GM21367 (cell line): ENCODE results near the gene ERCC1.

Experiments used
- ATAC-seq: cut with Tn5 transposase; IDR thresholded peaks from one replicate; pipeline ENCODE4 v1.9.1; 2021; ENCODE audit not compliant: unreplicated experiment

The ERCC1 gene

DNA sequence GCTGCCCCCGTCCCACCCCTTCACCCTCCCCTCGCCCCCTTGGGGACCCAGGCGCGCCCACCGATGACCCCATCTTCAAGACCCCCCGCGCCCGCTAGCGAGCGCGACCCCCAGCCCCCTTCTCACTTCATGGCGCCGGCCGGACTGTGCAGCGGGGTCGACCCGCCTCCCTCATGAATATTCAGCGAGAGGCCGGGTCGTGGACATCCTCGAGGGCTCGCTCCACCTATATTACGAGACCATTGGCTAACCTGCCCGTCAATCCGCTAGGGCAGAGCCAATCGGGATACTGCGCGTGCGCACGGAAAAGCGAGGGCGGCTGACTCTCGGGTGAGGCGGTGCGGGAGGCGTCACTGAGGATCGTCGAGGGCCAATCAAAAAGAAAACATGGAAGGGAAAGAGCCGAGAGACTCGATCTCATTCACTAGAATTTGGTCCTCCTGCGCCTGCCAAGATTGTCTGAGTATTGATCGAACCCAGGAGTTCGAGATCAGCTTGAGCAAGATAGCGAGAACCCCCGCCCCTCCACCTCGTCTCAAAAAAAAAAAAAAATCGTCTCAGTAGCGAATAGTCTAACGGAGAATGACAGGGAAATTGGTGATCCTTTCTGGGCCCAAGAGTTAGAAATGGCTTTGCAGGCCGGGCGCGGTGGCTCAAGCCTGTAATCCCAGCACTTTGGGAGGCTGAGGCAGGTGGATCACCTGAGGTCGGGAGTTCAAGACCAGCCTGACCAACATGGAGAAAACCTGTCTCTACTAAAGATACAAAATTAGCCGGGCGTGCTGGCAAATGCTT lies 53.1 kb downstream of the ERCC1 start, which contains the start of gene ERCC2:
ERCC2 (minus strand) TSS at position 164 of the 795 bp plus-strand sequence; CDS start at position 131, 33 bp downstream.
- ATAC-seq: peak; percentile 78

DNA sequence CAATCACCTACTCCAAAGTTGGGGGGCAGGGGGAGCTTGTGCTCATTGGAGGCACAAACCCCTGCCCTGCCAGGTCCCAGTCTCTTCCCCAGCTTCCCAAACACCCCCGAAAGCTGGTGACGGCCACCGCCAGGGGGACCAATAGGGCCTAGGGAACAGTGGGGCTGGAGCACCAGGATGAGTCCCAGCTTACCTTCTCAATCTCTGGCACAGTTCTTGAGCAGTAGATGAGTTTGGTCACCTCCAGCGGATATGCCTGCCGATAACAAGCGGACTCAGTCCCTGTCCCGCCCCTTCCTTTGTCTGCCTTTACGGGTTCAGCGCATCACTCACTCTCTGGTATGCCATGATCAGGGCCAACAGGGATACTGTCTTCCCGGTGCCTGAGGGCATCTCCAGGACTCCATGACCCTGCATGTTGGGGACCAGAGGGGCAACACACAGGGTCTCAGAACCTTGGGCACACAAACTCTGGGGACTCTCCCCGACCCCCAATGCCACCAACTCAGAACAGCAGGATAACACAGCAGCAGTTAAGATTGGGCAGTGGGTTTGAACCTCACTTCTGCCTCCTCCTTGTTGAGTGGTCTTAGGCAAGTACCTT lies 54.9 kb downstream of the ERCC1 start:
- ATAC-seq: no peak

DNA sequence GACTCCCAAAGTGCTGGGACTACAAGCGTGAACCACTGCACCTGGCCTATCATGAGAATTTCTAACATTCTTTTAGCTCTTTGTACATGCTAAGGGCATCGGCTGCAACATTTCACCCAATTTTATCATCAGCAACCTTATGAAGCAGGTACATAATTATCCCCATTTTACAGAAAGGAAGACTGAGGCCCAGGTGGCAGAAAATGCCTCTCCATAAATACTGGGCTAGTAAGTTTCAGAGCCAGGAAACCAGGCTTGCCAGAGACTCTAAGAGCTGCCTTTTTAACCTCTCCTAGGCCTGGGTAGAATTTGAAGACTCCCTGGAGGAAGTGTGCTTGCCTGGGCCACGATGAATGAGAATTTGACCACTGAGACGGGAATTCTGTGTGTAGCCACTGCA lies 55.6 kb downstream of the ERCC1 start:
- ATAC-seq: no peak

DNA sequence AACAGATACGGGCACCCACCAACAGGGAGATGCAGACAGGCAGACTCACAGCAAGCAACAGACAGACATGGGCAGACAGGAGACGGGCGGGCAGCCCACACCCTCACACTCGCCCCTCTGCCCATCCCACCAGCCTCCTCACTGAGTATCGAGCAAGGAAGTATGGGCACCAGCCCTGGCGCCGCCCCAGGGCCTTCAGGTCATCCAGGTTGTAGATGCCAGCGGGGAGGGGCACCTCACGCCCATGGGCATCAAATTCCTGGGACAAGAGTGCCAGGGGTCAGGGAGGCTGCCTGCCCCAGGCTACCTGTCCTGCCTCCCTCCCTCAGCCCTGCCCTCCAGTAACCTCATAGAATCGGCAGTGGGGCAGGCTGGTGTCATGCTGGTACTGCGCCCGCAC lies 59.0 kb downstream of the ERCC1 start:
- no peak for ATAC-seq

DNA sequence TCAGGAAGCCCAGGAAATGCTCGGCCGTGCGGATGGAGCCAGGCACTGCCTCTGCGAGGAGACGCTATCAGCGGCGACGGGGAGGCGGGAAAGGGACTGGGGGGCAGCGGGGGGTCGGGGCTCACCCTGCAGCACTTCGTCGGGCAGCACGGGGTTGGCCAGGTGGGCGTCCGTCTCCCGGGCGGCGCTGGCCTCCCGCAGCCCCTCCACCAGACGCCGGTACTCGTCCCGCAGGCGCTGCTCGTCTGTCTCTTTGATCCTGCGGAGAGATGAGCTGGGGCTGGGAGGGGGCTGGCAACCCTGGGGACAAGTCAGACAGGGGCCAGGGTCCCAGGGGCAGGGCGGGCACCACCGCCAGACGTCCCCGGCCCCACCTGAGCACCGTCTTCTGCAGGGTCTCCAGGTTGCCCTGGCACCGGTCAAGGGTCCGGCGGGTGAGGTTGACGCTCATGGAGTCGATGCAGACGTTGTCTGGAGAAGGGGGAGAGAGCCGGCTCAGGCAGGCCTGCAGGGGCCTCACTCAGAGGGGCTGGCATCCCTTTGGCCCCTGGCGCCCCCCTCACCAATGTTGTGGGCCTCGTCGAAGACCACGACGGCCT lies 59.8 kb downstream of the ERCC1 start:
- ATAC-seq: no peak

DNA sequence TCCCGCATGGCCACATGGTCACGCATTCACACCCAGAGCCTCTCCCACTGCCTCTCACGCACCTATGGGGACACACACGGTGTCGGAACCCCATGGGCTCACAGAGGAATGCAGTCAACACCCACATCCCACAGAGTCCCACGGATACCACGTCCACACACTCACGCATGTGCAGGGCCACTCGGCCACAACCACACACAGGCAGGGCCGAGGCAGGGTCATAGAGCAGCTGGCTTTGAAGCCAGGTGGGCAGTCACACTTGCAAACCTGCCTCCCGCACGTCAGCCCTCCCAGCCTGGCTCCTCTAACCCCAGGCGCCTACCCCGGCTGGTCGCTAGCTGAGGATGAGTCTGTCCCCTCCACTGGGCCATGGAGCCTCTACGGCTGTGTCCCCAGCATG lies 61.4 kb downstream of the ERCC1 start:
- no peak for ATAC-seq

DNA sequence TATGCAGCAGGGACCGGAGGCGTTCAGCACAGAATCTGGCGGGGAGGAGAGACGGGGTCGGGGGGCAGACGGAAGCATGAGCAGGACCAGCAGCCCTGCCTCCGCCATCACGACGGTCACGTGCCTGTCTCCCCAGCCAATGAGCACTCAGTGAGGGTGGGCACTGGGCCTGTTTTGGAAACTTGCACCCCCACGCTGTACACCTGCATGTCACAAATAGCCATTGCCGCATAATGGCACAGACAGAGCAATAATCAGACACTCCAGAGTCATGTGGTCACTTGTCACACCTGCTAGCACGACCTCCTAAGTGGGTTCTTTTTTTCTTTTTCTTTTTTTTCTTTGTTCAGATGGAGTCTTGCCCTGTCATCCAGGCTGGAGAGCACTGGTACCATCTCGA lies 62.1 kb downstream of the ERCC1 start:
- ATAC-seq: no peak

DNA sequence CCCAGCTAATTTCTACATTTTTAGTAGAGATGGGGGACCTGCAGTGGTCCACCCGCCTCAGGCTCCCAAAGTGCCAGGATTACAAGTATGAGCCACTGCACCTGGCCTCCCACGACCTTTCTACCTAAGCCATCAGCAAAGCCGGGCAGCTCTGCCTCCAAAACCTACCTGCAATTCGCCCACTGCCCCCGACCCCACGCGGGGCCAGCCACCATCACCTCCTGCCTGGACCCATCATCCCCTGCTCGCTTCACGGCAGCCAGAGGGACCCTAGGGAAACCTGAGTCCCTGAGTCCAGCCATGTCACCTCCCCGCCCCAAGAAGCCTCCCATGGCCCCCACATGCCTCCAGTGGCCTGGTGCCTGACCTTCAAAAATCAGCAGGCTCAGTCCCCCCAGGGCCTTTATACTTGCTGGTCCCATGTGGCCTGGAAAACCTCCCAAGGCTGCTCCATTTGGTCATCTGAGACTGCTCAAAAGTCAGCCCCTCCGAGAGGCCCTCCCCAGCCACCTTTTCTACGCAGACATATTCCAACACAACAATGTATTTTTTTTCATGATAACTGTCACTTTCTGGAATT lies 65.4 kb downstream of the ERCC1 start:
- no peak for ATAC-seq

DNA sequence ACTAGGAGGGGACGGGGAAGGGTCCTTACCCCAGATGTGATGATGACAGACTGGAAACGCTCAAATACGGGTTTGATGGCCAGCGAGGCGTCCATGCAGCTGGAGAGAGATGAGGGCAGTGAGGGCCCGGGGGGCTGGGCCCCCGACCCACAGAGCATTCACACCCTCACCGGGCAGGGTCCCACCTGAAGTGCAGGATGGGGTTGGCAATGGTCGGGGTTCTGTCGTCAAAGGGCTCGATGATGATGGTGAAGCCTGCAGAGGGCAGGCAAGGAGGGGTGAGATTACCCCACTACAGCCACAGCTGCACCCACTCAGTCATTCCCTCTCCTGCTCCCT lies 66.3 kb downstream of the ERCC1 start:
- no peak for ATAC-seq
